GM12878 (cell line): ENCODE data around the gene IGF1R. TPM values are rescaled to one million over a fixed set of nuclear protein-coding genes. Genes with fewer than 3 reads are reported as not detected.

ENCODE experiments used
- ATAC-seq: fragments of 200-7000 bp; cut with Tn5 transposase; 3 replicates; pipeline ENCODE4 v1.9.1; 2020; ENCODE audit warnings: mild to moderate bottlenecking, moderate library complexity
- BruUV-seq: library from RNA; stranded (reverse); fragments of 400-500 nt; replicated peaks from 2 replicates; lab custom pipeline; 2021; lab: Mats Ljungman, UMichigan
- CTCF ChIA-PET: fragments of 300-600 bp; sonication (Branson Sonifier 250); formaldehyde crosslinking; extraction: SDS; loops from one replicate; lab custom pipeline; 2021; ENCODE audit warnings: inconsistent platforms; lab: Yijun Ruan, JAX
- POLR2A ChIA-PET: fragments of 350-600 bp; formaldehyde crosslinking; extraction: SDS; loops from one replicate; lab custom pipeline; 2021; ENCODE audit warnings: inconsistent platforms; lab: Charles Lee
- RAD21 ChIA-PET: fragments of 300-600 bp; sonication (Branson Sonifier 250); formaldehyde crosslinking; loops from one replicate; lab custom pipeline; 2023; ENCODE audit warnings: antibody characterized with exemption; ENCODE audit not compliant: unreplicated experiment; lab: Charles Lee
- SMC1A ChIA-PET: fragments of 300-600 bp; sonication (Branson Sonifier 250); formaldehyde crosslinking; loops from one replicate; lab custom pipeline; 2023; ENCODE audit not compliant: unreplicated experiment, uncharacterized antibody; lab: Charles Lee
- DNase-seq: peaks from one replicate; pipeline ENCODE4 v3.0.0-alpha.2; 2011; ENCODE audit warnings: low read depth, low spot score
- FAIRE-seq: peaks from 3 replicates; lab custom pipeline; 2011; peaks lifted over from hg19 to GRCh38; lab: Jason Lieb, UNC
- H2AFZ ChIP-seq: 2 replicates; pipeline ENCODE4 v1.6.0; 2011; ENCODE audit warnings: low read depth, low read length, control low read depth; ENCODE audit not compliant: control insufficient read depth
- H3K27ac ChIP-seq: 2 replicates; pipeline ENCODE4 v1.5.1; 2011; ENCODE audit warnings: control low read depth; ENCODE audit not compliant: control insufficient read depth, insufficient read depth
- H3K27me3 ChIP-seq, 2 experiments: replicated peaks in 1 of 2; 2 replicates each; pipeline versions ENCODE4 v1.6.0 to v1.6.1; 2011; ENCODE audit warnings: low read length in 1 of 2; ENCODE audit not compliant: control insufficient read depth in 2 of 2, insufficient read depth in 2 of 2
- H3K36me3 ChIP-seq, 2 experiments: 2 replicates each; pipeline ENCODE4 v1.5.1; 2011; ENCODE audit warnings: low read length in 1 of 2; ENCODE audit not compliant: control insufficient read depth in 2 of 2, insufficient read depth in 2 of 2
- H3K4me1 ChIP-seq: 2 replicates; pipeline ENCODE4 v1.6.1; 2011; ENCODE audit warnings: mild to moderate bottlenecking, low read length, moderate library complexity, mixed read lengths; ENCODE audit not compliant: control insufficient read depth, insufficient read depth
- H3K4me2 ChIP-seq: 2 replicates; pipeline ENCODE4 v1.6.0; 2011; ENCODE audit warnings: control low read depth; ENCODE audit not compliant: control insufficient read depth, insufficient read depth
- H3K4me3 ChIP-seq: fragments of 200-600 bp; sonication (generic); 2 replicates; pipeline ENCODE4 v1.5.1; 2016
- H3K79me2 ChIP-seq: 2 replicates; pipeline ENCODE4 v1.6.0; 2011; ENCODE audit warnings: low read length; ENCODE audit not compliant: control insufficient read depth, insufficient read depth
- H3K9ac ChIP-seq: 2 replicates; pipeline ENCODE4 v1.8.0; 2011; ENCODE audit warnings: low read length, control low read depth, mixed read lengths; ENCODE audit not compliant: control insufficient read depth, insufficient read depth
- H3K9me3 ChIP-seq: replicated peaks from 3 replicates; pipeline ENCODE4 v1.5.1; 2011; ENCODE audit warnings: mild to moderate bottlenecking, low read length; ENCODE audit not compliant: control insufficient read depth, insufficient read depth
- H4K20me1 ChIP-seq: 2 replicates; pipeline ENCODE4 v1.6.0; 2011; ENCODE audit not compliant: control insufficient read depth, insufficient read depth
- ATF2 ChIP-seq: IDR thresholded peaks from 2 replicates; pipeline ENCODE4 v1.6.1; 2012; ENCODE audit warnings: low read length, inconsistent platforms
- CHD1 ChIP-seq: IDR thresholded peaks from 2 replicates; pipeline ENCODE4 v1.6.1; 2012; ENCODE audit warnings: low read depth, low read length, improper control_type of control experiment
- CHD2 ChIP-seq: IDR thresholded peaks from 2 replicates; pipeline ENCODE4 v1.6.1; 2011; ENCODE audit warnings: low read depth, low read length, improper control_type of control experiment, borderline replicate concordance
- ELK1 ChIP-seq: IDR thresholded peaks from 2 replicates; pipeline ENCODE4 v1.6.1; 2012; ENCODE audit warnings: low read depth, low read length, improper control_type of control experiment
- HDAC2 ChIP-seq: fragments of 200-600 bp; sonication (generic); IDR thresholded peaks from 2 replicates; pipeline ENCODE4 v1.6.1; 2017
- HSF1 ChIP-seq: fragments of 150-350 bp; IDR thresholded peaks from 2 replicates; pipeline ENCODE4 v1.6.1; 2014; ENCODE audit warnings: mild to moderate bottlenecking, low read depth, low read length
- MEF2A ChIP-seq: IDR thresholded peaks from 2 replicates; pipeline ENCODE4 v1.6.1; 2011; ENCODE audit warnings: low read depth, mild to moderate bottlenecking, low read length, moderate library complexity; ENCODE audit not compliant: insufficient read depth
- NFXL1 ChIP-seq: fragments of 450-650 bp; IDR thresholded peaks from 2 replicates; pipeline ENCODE4 v1.6.1; 2017; ENCODE audit warnings: antibody characterized with exemption, mild to moderate bottlenecking, borderline replicate concordance
- NR2C2 ChIP-seq: IDR thresholded peaks from 2 replicates; pipeline ENCODE4 v1.6.1; 2011; ENCODE audit warnings: borderline replicate concordance, low read depth; ENCODE audit not compliant: control insufficient read depth, insufficient read length
- POLR2A ChIP-seq: IDR thresholded peaks from 2 replicates; pipeline ENCODE4 v1.6.1; 2011; ENCODE audit warnings: low read depth, mild to moderate bottlenecking, low read length
- RFX5 ChIP-seq: IDR thresholded peaks from 2 replicates; pipeline ENCODE4 v1.6.1; 2011; ENCODE audit warnings: low read depth, low read length, improper control_type of control experiment
- SRF ChIP-seq, 2 experiments: IDR thresholded peaks; 2 replicates each; pipeline ENCODE4 v1.6.1; 2011; ENCODE audit warnings: low read depth in 2 of 2, low read length in 2 of 2, mild to moderate bottlenecking in 1 of 2, moderate library complexity in 1 of 2
- TCF7 ChIP-seq: IDR thresholded peaks from 2 replicates; pipeline ENCODE4 v1.6.1; 2014; ENCODE audit warnings: antibody characterized with exemption, borderline replicate concordance
- ZNF24 ChIP-seq: fragments of 450-650 bp; IDR thresholded peaks from 2 replicates; pipeline ENCODE4 v1.6.1; 2017; ENCODE audit warnings: antibody characterized with exemption, mild to moderate bottlenecking
- WGBS: methylation state at CpG from one replicate; pipeline ENCODE4 v1.1.6; 2016; ENCODE audit warnings: low lambda C conversion rate; ENCODE audit not compliant: insufficient replicate concordance, insufficient coverage; ENCODE audit errors: missing lambda C conversion rate; 5-methylcytosine and 5-hydroxymethylcytosine counted together
- in situ Hi-C: fragments of 300-500 bp; cut with MboI; formaldehyde crosslinking; loops from 9 replicates; pipeline ENCODE4 v1.14.3; 2018; ENCODE audit warnings: mixed read lengths
- intact Hi-C: fragments of 100-400 bp; cut with micrococcal nuclease; formaldehyde crosslinking; loops from one replicate; pipeline ENCODE4 v1.14.2; 2022; ENCODE audit not compliant: unreplicated experiment
- polyA plus RNA-seq, 11 experiments: library from polyadenylated mRNA; depleted of rRNA in 4 of 11; unstranded in 6 of 11; stranded (reverse) in 5 of 11; fragments of >200 nt; fragmentation: Nextera tagmentation in 4 of 11; fragmentation: Illumina TruSeq in 1 of 11; extraction: Ambion mirVana in 4 of 11; extraction: Trizol in 1 of 11; gene quantifications; 1 replicate in 1 of 11; 2 replicates in 10 of 11; pipeline versions ENCODE4 v1.2.1 to v1.2.3, GENCODE V29; 2011 to 2016; ENCODE audit warnings: inconsistent platforms in 2 of 11, missing spikeins in 2 of 11, low read depth in 1 of 11
- total RNA-seq, 4 experiments: library from RNA; depleted of rRNA in 3 of 4; stranded (reverse); fragments of >200 nt in 3 of 4; fragmentation: Illumina TruSeq in 1 of 4; extraction: Trizol in 1 of 4; gene quantifications; 2 replicates each; pipeline versions ENCODE4 v1.2.1 to v1.2.3, GENCODE V29; 2013 to 2021

Gene IGF1R
- total and polyA plus RNA-seq, 10 of the 15 experiments (the other 5 are each of a cell fraction or from before 2014, with no cell fraction given) = 0.03 to 2.7 (median 0.66) TPM

GRCh38 chr15:98744506-98744905 is 96.2 kb downstream of the IGF1R start (continued):
- no peak for TF ChIP-seq NR2C2
- TF ChIP-seq CHD1 = no peak

- no peak overlapping the region for H3K27ac ChIP-seq
- FAIRE-seq = no peak
- WGBS = 32% methylated on average over 3 of the region's 3 CpGs
- ATAC-seq = no peak
- no peaks in the 10 kb centered on the region for H3K4me1 ChIP-seq
- H3K36me3 ChIP-seq = no peaks in the 10 kb centered on the region
- intact Hi-C loops (no loop called here), in situ Hi-C loops (no loop called here)
- POLR2A ChIA-PET = no interaction called here
- SMC1A ChIA-PET = no interaction called here
- no peak overlapping the region for H3K9ac ChIP-seq
- RAD21 ChIA-PET = no interaction called here
- no peak overlapping the region for H3K4me2 ChIP-seq
- no peaks in the 10 kb centered on the region for H3K27me3 ChIP-seq
- BruUV-seq = no TSS peak
- no peaks in the 10 kb centered on the region for H4K20me1 ChIP-seq
- DNase-seq = no peak
- TF ChIP-seq RFX5 (no peak), CHD2 (no peak), NFXL1 (no peak), ATF2 (no peak), ELK1 (no peak), SRF (IDR thresholded peaks at IDR 0.05; ENCODE audit: low read depth in 2 of 2, low read length in 2 of 2) (no peak), ZNF24 (no peak), MEF2A (no peak), HDAC2 (no peak), TCF7 (no peak), HSF1 (no peak), POLR2A (no peak)
- CTCF ChIA-PET = interaction anchor here (0.5 to 1.2 kb wide), 2 partner anchors 34 to 177 kb away, joined by 3 read pairs; no protein-coding TSS in a partner anchor
- no peaks in the 10 kb centered on the region for H3K9me3 ChIP-seq
- no peak overlapping the region for H3K4me3 ChIP-seq
- no peaks in the 10 kb centered on the region for H3K79me2 ChIP-seq
- H2AFZ ChIP-seq = no peak overlapping the region
These were observed 96.8 kb downstream of the IGF1R start for GRCh38 chr15:98745179-98745578.
